Measurements from ENCODE around the gene R3HDM2.

DNA sequence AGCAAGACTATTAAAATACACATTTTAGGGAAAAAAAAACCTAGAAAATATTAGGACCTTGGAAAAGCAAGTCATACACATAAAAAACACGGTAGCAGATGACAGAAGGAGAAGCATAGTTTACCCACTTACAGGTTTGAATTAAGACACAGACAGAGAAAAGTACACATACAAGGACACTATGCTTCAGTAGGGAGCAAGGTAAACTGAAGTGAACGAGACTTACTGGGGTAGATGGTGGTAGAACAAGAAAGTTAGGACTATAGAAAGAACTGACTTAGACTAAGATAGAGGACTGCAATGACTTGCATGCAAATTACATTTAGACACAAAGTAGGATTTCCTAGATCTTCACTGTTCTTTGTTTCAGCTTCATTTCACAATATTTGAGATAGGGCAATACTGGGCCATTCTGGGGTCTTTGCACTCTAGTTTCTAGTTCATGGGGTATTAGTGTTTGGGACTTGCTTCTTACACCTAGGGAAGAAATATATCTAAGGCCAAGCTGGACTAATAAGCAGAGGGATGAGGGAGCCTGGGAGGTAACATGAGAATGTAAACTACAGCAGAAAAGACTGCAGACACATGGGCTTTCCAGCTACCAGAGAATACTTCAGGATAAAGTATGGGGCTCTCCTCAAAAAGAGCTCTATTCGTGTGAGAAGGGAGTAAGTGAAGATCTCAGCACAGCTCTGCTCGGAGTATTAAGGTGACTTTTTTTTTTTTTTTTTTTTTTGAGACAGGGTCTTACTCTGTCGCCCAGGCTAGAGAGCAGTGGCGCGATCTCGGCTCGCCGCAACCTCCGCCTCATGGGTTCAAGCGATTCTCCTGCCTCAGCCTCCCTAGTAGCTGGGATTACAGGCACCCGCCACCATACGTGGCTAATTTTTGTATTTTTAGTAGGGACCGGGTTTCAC, 152.1 kb downstream of the R3HDM2 start:
- TF ChIP-seq, protein P1, sequence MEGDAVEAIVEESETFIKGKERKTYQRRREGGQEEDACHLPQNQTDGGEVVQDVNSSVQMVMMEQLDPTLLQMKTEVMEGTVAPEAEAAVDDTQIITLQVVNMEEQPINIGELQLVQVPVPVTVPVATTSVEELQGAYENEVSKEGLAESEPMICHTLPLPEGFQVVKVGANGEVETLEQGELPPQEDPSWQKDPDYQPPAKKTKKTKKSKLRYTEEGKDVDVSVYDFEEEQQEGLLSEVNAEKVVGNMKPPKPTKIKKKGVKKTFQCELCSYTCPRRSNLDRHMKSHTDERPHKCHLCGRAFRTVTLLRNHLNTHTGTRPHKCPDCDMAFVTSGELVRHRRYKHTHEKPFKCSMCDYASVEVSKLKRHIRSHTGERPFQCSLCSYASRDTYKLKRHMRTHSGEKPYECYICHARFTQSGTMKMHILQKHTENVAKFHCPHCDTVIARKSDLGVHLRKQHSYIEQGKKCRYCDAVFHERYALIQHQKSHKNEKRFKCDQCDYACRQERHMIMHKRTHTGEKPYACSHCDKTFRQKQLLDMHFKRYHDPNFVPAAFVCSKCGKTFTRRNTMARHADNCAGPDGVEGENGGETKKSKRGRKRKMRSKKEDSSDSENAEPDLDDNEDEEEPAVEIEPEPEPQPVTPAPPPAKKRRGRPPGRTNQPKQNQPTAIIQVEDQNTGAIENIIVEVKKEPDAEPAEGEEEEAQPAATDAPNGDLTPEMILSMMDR (IDR thresholded peaks at IDR 0.05) = no peak
- no peak for TF ChIP-seq POLR2AphosphoS5 (IDR thresholded peaks at IDR 0.05)
- no peak for TF ChIP-seq EP300 (IDR thresholded peaks at IDR 0.05)
- no peak for TF ChIP-seq POLR2A (IDR thresholded peaks at IDR 0.05; ENCODE audit: low read depth)

Measured in esophagus muscularis mucosa (tissue), 4 donors.